AG04449 (cell line): ENCODE results near the gene ZFP64.

ENCODE experiments used
- CTCF ChIA-PET: fragments of 350-600 bp; formaldehyde crosslinking; extraction: SDS; loops from one replicate; lab custom pipeline; 2021; ENCODE audit warnings: antibody characterized with exemption; lab: Yijun Ruan, JAX
- POLR2A ChIA-PET: fragments of 400-600, 350-600 bp; formaldehyde crosslinking; extraction: SDS; loops from one replicate; lab custom pipeline; 2020; ENCODE audit warnings: antibody characterized with exemption, inconsistent platforms; lab: Yijun Ruan, JAX
- DNase-seq: peaks from one replicate; pipeline ENCODE4 v3.0.0-alpha.2; 2010; ENCODE audit warnings: low read depth, low spot score
- H3K4me3 ChIP-seq: 2 replicates; pipeline ENCODE4 v1.5.1; 2011; ENCODE audit warnings: low read depth, mild to moderate bottlenecking, control low read depth, low read length
- CTCF ChIP-seq: IDR thresholded peaks from one replicate; pipeline ENCODE4 v1.5.1; 2011; ENCODE audit warnings: mild to moderate bottlenecking, moderate library complexity, low read length, control low read depth, inconsistent platforms; ENCODE audit not compliant: insufficient read depth; ENCODE audit errors: missing control alignments

ZFP64 gene

GRCh38 chr20:52105442-52106422, 85.8 kb downstream of the ZFP64 start:
- peak; percentile 29 for TF ChIP-seq CTCF
- DNase-seq, result no peak
- ChIA-PET POLR2A (interaction anchor here (0.6 kb wide), 1 partner anchor 1602 kb away, joined by 3 read pairs; no protein-coding TSS in a partner anchor), CTCF (interaction anchor here (0.7 to 3.7 kb wide), 7 partner anchors 9 to 1442 kb away, joined by 3 to 23 read pairs (median 3); no protein-coding TSS in a partner anchor)
- H3K4me3 ChIP-seq, result peak overlapping the region; percentile 84

- ChIA-PET CTCF (interaction anchor here (0.7 to 3.7 kb wide), 13 partner anchors 8 to 1443 kb away, joined by 3 to 23 read pairs (median 3); no protein-coding TSS in a partner anchor), POLR2A (interaction anchor here (0.6 kb wide), 1 partner anchor 9 kb away, joined by 3 read pairs; no protein-coding TSS in a partner anchor)
- no peak for TF ChIP-seq CTCF
- H3K4me3 ChIP-seq, result peak overlapping the region; percentile 84
- no peak for DNase-seq
Observed at GRCh38 chr20:52104546-52105441, 86.8 kb downstream of the ZFP64 start.

GRCh38 chr20:52103913-52104545, 87.5 kb downstream of the ZFP64 start:
- CTCF ChIA-PET, result interaction anchor here (0.8 to 3.7 kb wide), 10 partner anchors 21 to 466 kb away, joined by 3 to 23 read pairs (median 4); no protein-coding TSS in a partner anchor
- POLR2A ChIA-PET, result interaction anchor here (0.6 to 0.7 kb wide), 2 partner anchors 9 to 464 kb away, joined by 3 read pairs; no protein-coding TSS in a partner anchor
- no peak for TF ChIP-seq CTCF
- H3K4me3 ChIP-seq, result peak overlapping the region; percentile 84
- no peak for DNase-seq

- H3K4me3 ChIP-seq, result peak overlapping the region; percentile 84
- CTCF ChIA-PET, result interaction anchor here (0.8 to 3.7 kb wide), 10 partner anchors 9 to 466 kb away, joined by 3 to 23 read pairs (median 4); no protein-coding TSS in a partner anchor
- POLR2A ChIA-PET, result interaction anchor here (0.7 kb wide), 1 partner anchor 463 kb away, joined by 3 read pairs; no protein-coding TSS in a partner anchor
- TF ChIP-seq CTCF, result no peak
- DNase-seq, result no peak
Observed at GRCh38 chr20:52103335-52103912, 88.2 kb downstream of the ZFP64 start.

GRCh38 chr20:52102559-52102958, 89.0 kb downstream of the ZFP64 start:
- ChIA-PET CTCF (interaction anchor here (0.7 to 2.1 kb wide), 6 partner anchors 8 to 402 kb away, joined by 3 to 5 read pairs (median 4); no protein-coding TSS in a partner anchor), POLR2A (no interaction called here)
- no peak overlapping the region; the same call in 1 of the 2 replicates for H3K4me3 ChIP-seq

More at GRCh38 chr20:52102559-52102958, 89.0 kb downstream of the ZFP64 start:
- no peak for TF ChIP-seq CTCF
- DNase-seq, result no peak
